ENCODE measurements around the gene GPLD1.
A peak's percentile ranks its signal among the peaks of the same experiment; 100 is the strongest.

Gene GPLD1

GRCh38 chr6:24492475-24492874, 3.1 kb upstream of the GPLD1 start:
- H3K4me3 ChIP-seq (ENCODE audit: control insufficient read depth, low read depth, low read length), result no peak overlapping the region
- TF ChIP-seq CTCF (conservative IDR thresholded peaks at IDR 0.05; ENCODE audit: control insufficient read depth, insufficient read depth, low read depth, low read length), result peak; percentile 23
- DNase-seq (ENCODE audit: low read depth), result no peak

- TF ChIP-seq CTCF (conservative IDR thresholded peaks at IDR 0.05; ENCODE audit: control insufficient read depth, insufficient read depth, low read depth, low read length), result no peak
- no peak for DNase-seq (ENCODE audit: low read depth)
- no peak overlapping the region for H3K4me3 ChIP-seq (ENCODE audit: control insufficient read depth, low read depth, low read length)
Observed at GRCh38 chr6:24490948-24491347, 1.6 kb upstream of the GPLD1 start.

GRCh38 chr6:24489881-24490280, 503 bp upstream of the GPLD1 start:
- no peak for TF ChIP-seq CTCF (conservative IDR thresholded peaks at IDR 0.05; ENCODE audit: control insufficient read depth, insufficient read depth, low read depth, low read length)
- peak; percentile 29 for DNase-seq (ENCODE audit: low read depth)
- no peak overlapping the region for H3K4me3 ChIP-seq (ENCODE audit: control insufficient read depth, low read depth, low read length)

GRCh38 chr6:24486065-24486464, 3.3 kb downstream of the GPLD1 start:
- H3K4me3 ChIP-seq (ENCODE audit: control insufficient read depth, low read depth, low read length), result no peak overlapping the region
- TF ChIP-seq CTCF (conservative IDR thresholded peaks at IDR 0.05; ENCODE audit: control insufficient read depth, insufficient read depth, low read depth, low read length), result no peak
- DNase-seq (ENCODE audit: low read depth), result no peak

GRCh38 chr6:24484657-24485323, 4.6 kb downstream of the GPLD1 start:
- TF ChIP-seq CTCF (conservative IDR thresholded peaks at IDR 0.05; ENCODE audit: control insufficient read depth, insufficient read depth, low read depth, low read length), result no peak
- no peak overlapping the region for H3K4me3 ChIP-seq (ENCODE audit: control insufficient read depth, low read depth, low read length)
- DNase-seq (ENCODE audit: low read depth), result peak; percentile 19

- TF ChIP-seq CTCF (conservative IDR thresholded peaks at IDR 0.05; ENCODE audit: control insufficient read depth, insufficient read depth, low read depth, low read length), result no peak
- no peak for DNase-seq (ENCODE audit: low read depth)
- H3K4me3 ChIP-seq (ENCODE audit: control insufficient read depth, low read depth, low read length), result no peak overlapping the region
Observed at GRCh38 chr6:24481449-24481848, 7.9 kb downstream of the GPLD1 start.

- TF ChIP-seq CTCF (conservative IDR thresholded peaks at IDR 0.05; ENCODE audit: control insufficient read depth, insufficient read depth, low read depth, low read length), result no peak
- DNase-seq (ENCODE audit: low read depth), result no peak
- H3K4me3 ChIP-seq (ENCODE audit: control insufficient read depth, low read depth, low read length), result no peak overlapping the region
Observed at GRCh38 chr6:24480705-24481104, 8.7 kb downstream of the GPLD1 start.

All from fibroblast of mammary gland (primary cell).